Peyer's patch (tissue), 4 donors: ENCODE data around the gene KCMF1. TPM values are rescaled to one million over a fixed set of nuclear protein-coding genes. Genes with fewer than 3 reads are reported as not detected.
A peak's percentile ranks its signal among the peaks of the same experiment; 100 is the strongest.

Experiments
- DNase-seq, 3 donors: peaks; one replicate each; pipeline ENCODE4 v3.0.0-alpha.2; 2017 to 2019
- H3K27ac ChIP-seq, 4 donors: fragments of 200-600 bp; sonication (generic); one replicate each; pipeline ENCODE4 v1.5.1; 2016 to 2019
- H3K27me3 ChIP-seq, 2 donors: fragments of 200-600 bp; sonication (generic); one replicate each; pipeline ENCODE4 v1.5.1; 2019
- H3K36me3 ChIP-seq, 3 donors: fragments of 200-600 bp; sonication (generic); one replicate each; pipeline ENCODE4 v1.5.1; 2016 to 2019
- H3K4me1 ChIP-seq, 4 donors: fragments of 200-600 bp; sonication (generic); one replicate each; pipeline ENCODE4 v1.5.1; 2016 to 2019
- H3K4me3 ChIP-seq, 4 donors: fragments of 200-600 bp; sonication (generic); 1 replicate in 3 of 4; 2 replicates in 1 of 4; pipeline ENCODE4 v1.5.1; 2016 to 2019; ENCODE audit warnings: mild to moderate bottlenecking in 1 of 4
- H3K9me3 ChIP-seq, 4 donors: fragments of 200-600 bp; sonication (generic); one replicate each; pipeline ENCODE4 v1.5.1; 2016 to 2019; ENCODE audit warnings: mild to moderate bottlenecking in 1 of 4
- POLR2A ChIP-seq, 2 donors: fragments of 450-650 bp; IDR thresholded peaks; one replicate each; pipeline ENCODE4 v1.5.1; 2017; ENCODE audit warnings: antibody characterized with exemption in 2 of 2, mild to moderate bottlenecking in 2 of 2, moderate library complexity in 2 of 2
- total RNA-seq, 4 donors: library from RNA; depleted of rRNA; stranded (reverse); fragments of >200 nt; gene quantifications; one replicate each; pipeline ENCODE4 v1.1.0, GENCODE V29; 2016
- TF ChIP-seq, protein P1 (sequence below), 6 experiments: fragments of 450-650 bp in 4 of 6; fragments of 200-600 bp in 2 of 6; sonication (generic) in 1 of 6; IDR thresholded peaks; one replicate each; pipeline ENCODE4 v1.5.1; 2017 to 2019; ENCODE audit warnings: antibody characterized with exemption in 6 of 6, mild to moderate bottlenecking in 3 of 6, moderate library complexity in 1 of 6

KCMF1 gene
- total RNA-seq, 4 donors from 2014 or later = 28.1 to 66.5 (median 44.3) TPM

DNA sequence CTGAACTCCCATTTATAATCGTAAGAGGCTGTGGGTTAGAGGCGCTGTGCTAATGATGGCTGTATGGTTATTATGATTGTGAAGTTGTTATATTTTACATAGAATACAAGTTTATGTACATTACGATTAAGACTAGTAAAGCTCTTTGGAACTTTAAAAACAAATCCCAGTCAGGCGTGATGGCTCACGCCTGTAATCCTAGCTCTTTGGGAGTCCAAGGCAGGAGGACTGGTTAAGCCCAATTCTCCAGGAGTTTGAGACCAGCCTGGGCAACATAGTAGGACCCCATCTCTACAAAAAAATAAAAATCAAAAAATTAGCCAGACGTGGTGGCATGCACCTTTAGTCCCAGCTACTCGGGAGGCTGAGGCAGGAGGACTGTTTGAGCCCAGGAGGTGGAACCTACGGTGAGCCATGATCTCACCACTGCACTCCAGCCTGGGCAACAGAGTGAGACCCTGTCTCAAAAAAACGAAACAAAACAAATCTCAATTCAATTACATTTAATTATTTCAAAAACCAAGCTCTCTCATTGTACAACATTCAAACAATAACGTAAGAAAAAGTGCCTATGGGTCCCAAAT, 23.9 kb upstream of the KCMF1 start:
- peak in 1 of 3 donors; percentile 27 for DNase-seq
- TF ChIP-seq POLR2A (IDR thresholded peaks at IDR 0.05) = no peak
- TF ChIP-seq, protein P1, sequence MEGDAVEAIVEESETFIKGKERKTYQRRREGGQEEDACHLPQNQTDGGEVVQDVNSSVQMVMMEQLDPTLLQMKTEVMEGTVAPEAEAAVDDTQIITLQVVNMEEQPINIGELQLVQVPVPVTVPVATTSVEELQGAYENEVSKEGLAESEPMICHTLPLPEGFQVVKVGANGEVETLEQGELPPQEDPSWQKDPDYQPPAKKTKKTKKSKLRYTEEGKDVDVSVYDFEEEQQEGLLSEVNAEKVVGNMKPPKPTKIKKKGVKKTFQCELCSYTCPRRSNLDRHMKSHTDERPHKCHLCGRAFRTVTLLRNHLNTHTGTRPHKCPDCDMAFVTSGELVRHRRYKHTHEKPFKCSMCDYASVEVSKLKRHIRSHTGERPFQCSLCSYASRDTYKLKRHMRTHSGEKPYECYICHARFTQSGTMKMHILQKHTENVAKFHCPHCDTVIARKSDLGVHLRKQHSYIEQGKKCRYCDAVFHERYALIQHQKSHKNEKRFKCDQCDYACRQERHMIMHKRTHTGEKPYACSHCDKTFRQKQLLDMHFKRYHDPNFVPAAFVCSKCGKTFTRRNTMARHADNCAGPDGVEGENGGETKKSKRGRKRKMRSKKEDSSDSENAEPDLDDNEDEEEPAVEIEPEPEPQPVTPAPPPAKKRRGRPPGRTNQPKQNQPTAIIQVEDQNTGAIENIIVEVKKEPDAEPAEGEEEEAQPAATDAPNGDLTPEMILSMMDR (IDR thresholded peaks at IDR 0.05) = no peak
- Histone ChIP-seq H3K36me3 (no peaks in the 10 kb centered on the region), H3K4me1 (peaks cover 0 to 13% (median 4%) of the 10 kb centered on the region in 4 donors), H3K27me3 (no peaks in the 10 kb centered on the region), H3K27ac (peak overlapping the region; percentile 66 to 96 (median 80)), H3K9me3 (no peaks in the 10 kb centered on the region), H3K4me3 (peak overlapping the region in 2 of 4 donors; percentile 27 to 33)

DNA sequence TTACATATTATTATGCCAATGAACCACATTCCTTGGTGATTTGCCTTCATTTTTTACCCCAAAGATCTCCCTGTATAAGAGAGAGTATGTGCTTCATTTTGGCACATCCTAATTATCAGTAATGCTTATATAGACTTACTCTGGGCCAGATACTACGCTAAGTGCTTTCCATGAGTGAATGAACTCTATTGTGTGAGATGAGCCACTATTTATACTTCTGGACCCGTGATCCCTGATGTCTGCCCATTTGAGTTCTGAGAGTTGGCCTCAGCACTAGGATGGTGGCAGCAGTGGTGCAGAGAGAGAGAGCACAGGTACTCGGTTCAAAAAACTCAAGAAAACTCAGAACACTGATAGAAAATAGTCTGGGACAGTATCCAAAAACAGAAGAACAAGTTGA, 17.4 kb upstream of the KCMF1 start:
- H3K27ac ChIP-seq = no peak overlapping the region
- no peaks in the 10 kb centered on the region for H3K27me3 ChIP-seq
- peaks cover 0 to 7% (median 0%) of the 10 kb centered on the region in 4 donors for H3K4me1 ChIP-seq
- no peak for DNase-seq
- no peak for TF ChIP-seq POLR2A (IDR thresholded peaks at IDR 0.05)
- TF ChIP-seq, protein P1 (IDR thresholded peaks at IDR 0.05) = no peak
- H3K9me3 ChIP-seq = no peaks in the 10 kb centered on the region
- H3K36me3 ChIP-seq = no peaks in the 10 kb centered on the region
- no peak overlapping the region for H3K4me3 ChIP-seq

DNA sequence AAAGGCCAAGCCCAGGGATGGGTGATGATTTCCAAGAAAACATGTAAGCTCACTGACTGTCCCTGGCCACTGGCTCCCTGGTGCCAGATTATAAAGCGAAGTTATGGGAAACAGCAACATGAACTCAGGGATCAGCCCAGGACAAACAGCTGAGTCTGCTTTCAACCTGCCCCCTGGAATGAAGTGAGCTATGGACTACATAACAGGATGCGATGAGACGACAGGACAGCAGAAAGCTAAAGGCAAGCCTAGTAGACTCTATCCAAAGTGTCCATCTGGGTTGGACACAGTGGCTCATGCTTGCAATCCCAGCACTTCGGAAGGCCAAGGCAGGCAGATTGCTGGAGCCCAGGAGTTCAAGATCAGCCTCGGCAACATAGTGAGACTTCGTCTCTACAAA, 16.6 kb upstream of the KCMF1 start:
- Histone ChIP-seq H3K4me1 (peaks cover 0 to 13% (median 0%) of the 10 kb centered on the region in 4 donors), H3K4me3 (no peak overlapping the region), H3K36me3 (no peaks in the 10 kb centered on the region), H3K27me3 (no peaks in the 10 kb centered on the region), H3K9me3 (no peaks in the 10 kb centered on the region), H3K27ac (no peak overlapping the region)
- DNase-seq = peak in 2 of 3 donors; percentile 9 to 32
- TF ChIP-seq POLR2A (IDR thresholded peaks at IDR 0.05) = no peak
- TF ChIP-seq, protein P1 (IDR thresholded peaks at IDR 0.05) = no peak

DNA sequence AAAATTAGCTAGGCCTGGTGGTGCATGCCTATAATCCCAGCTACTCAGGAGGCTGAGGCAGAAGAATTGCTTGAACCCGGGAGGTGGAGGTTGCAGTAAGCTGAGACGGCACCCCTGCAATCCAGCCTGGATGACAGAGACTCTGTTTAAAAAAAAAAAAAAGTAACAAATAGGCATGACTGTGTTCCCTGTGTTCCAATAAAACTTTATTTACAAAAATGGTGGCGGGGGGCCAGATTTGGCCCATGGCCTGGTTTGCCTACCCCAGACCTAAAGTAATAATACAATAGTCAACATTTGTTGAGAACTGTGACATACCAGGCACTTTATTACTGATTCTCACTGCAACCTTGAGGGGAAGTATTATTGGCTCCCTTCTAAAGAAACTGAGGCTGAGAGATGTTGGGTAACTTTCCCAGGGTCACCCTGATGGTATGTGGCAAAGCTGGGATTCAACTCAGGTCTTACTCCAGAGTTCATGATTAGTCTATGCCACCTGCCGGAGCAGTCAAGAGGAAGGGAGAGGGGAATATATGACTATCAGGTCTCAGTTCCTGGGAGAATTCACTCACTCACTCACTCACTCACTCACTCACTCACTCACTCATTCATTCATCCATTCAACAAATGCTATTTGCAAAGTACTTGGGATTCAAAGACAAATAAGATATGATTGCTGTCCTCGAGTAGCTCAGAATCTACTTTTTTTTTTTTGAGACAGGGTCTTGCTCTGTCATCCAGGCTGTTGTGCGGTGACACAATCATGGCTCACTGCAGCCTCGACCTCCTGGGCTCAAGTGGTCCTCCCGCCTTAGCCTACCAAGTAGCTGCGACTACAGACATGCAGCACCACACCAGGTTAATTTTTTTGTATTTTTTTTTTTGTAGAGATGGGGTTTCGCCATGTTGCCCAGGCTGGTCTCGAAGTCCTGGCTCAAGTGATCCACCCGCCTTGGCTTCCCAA, 14.3 kb upstream of the KCMF1 start:
- H3K27ac ChIP-seq = no peak overlapping the region
- H3K4me1 ChIP-seq = peaks cover 0 to 28% (median 0%) of the 10 kb centered on the region in 4 donors
- no peaks in the 10 kb centered on the region for H3K36me3 ChIP-seq
- no peak overlapping the region for H3K4me3 ChIP-seq
- no peak for TF ChIP-seq POLR2A (IDR thresholded peaks at IDR 0.05)
- TF ChIP-seq, protein P1 (IDR thresholded peaks at IDR 0.05) = no peak
- no peaks in the 10 kb centered on the region for H3K27me3 ChIP-seq
- peak in 2 of 3 donors; percentile 8 to 33 for DNase-seq
- no peaks in the 10 kb centered on the region for H3K9me3 ChIP-seq

DNA sequence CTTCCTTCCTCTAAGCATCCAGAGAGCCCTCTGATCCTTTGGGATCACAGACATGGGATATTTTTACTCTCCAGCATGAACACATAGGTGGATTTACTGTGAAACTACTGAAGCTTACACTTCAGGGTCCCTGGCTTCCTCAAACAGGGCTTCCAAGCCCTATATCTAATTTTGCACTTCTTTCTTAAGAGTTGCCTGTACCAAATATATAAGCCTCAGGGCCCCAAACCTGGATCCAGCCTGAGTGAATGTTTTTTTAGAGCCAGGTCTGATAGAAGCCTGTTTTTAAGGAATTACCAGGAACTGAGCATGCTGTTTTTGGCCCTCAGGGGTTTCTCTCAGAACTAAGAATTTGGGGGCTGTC, 13.2 kb upstream of the KCMF1 start:
- no peak for DNase-seq
- peaks cover 0 to 28% (median 0%) of the 10 kb centered on the region in 4 donors for H3K4me1 ChIP-seq
- no peaks in the 10 kb centered on the region for H3K9me3 ChIP-seq
- no peak overlapping the region for H3K4me3 ChIP-seq
- H3K36me3 ChIP-seq = no peaks in the 10 kb centered on the region
- TF ChIP-seq, protein P1 (IDR thresholded peaks at IDR 0.05) = no peak
- no peak for TF ChIP-seq POLR2A (IDR thresholded peaks at IDR 0.05)
- H3K27ac ChIP-seq = peak overlapping the region in 3 of 4 donors; percentile 71 to 84 (median 77)
- no peaks in the 10 kb centered on the region for H3K27me3 ChIP-seq
